GM11168 (cell line): Measurements from ENCODE around the gene TSSC4.

Experiments used
- in situ Hi-C: fragments of 300-500 bp; cut with MboI; formaldehyde crosslinking; loops from one replicate; pipeline ENCODE4 v1.12.0; 2022; ENCODE audit warnings: low sequenced_read_pairs; ENCODE audit not compliant: unreplicated experiment

The TSSC4 gene

GRCh38 chr11:2415601-2416380 lies 15.2 kb downstream of the TSSC4 start:
- in situ Hi-C loops = loop anchor here (5.0 kb wide), 1 partner anchor 213 kb away; no protein-coding TSS in a partner anchor

GRCh38 chr11:2416765-2417164 lies 16.2 kb downstream of the TSSC4 start:
- in situ Hi-C loops = loop anchor here (5.0 kb wide), 1 partner anchor 214 kb away; no protein-coding TSS in a partner anchor

- in situ Hi-C loops = loop anchor here (5.0 kb wide), 1 partner anchor 216 kb away; no protein-coding TSS in a partner anchor
Observed at GRCh38 chr11:2417856-2418692, 17.5 kb downstream of the TSSC4 start.

GRCh38 chr11:2418693-2419360 lies 18.3 kb downstream of the TSSC4 start:
- in situ Hi-C loops = loop anchor here (5.0 kb wide), 1 partner anchor 217 kb away; no protein-coding TSS in a partner anchor

- in situ Hi-C loops = loop anchor here (5.0 to 10.0 kb wide), 3 partner anchors 123 to 475 kb away; no protein-coding TSS in a partner anchor
Observed at GRCh38 chr11:2419638-2420501, 19.3 kb downstream of the TSSC4 start.

- in situ Hi-C loops = loop anchor here (5.0 to 10.0 kb wide), 2 partner anchors 123 to 474 kb away; no protein-coding TSS in a partner anchor
Observed at GRCh38 chr11:2420502-2421225, 20.1 kb downstream of the TSSC4 start.

- in situ Hi-C loops = loop anchor here (5.0 to 10.0 kb wide), 2 partner anchors 124 to 473 kb away; no protein-coding TSS in a partner anchor
Observed at GRCh38 chr11:2421226-2421994, 20.9 kb downstream of the TSSC4 start.

- in situ Hi-C loops = loop anchor here (5.0 to 10.0 kb wide), 2 partner anchors 125 to 473 kb away; no protein-coding TSS in a partner anchor
Observed at GRCh38 chr11:2421996-2422395, 21.4 kb downstream of the TSSC4 start.

- in situ Hi-C loops = loop anchor here (5.0 to 10.0 kb wide), 2 partner anchors 125 to 472 kb away; no protein-coding TSS in a partner anchor
Observed at GRCh38 chr11:2422461-2423156, 22.1 kb downstream of the TSSC4 start.

- in situ Hi-C loops = loop anchor here (5.0 to 10.0 kb wide), 2 partner anchors 126 to 471 kb away; no protein-coding TSS in a partner anchor
Observed at GRCh38 chr11:2423157-2424025, 22.8 kb downstream of the TSSC4 start.

GRCh38 chr11:2424811-2425495 lies 24.4 kb downstream of the TSSC4 start:
- in situ Hi-C loops = loop anchor here (5.0 to 10.0 kb wide), 3 partner anchors 102 to 470 kb away; no protein-coding TSS in a partner anchor

GRCh38 chr11:2425506-2425905 lies 25.0 kb downstream of the TSSC4 start:
- in situ Hi-C loops = loop anchor here (5.0 to 10.0 kb wide), 2 partner anchors 102 to 469 kb away; no protein-coding TSS in a partner anchor

GRCh38 chr11:2426221-2426620 lies 25.7 kb downstream of the TSSC4 start:
- in situ Hi-C loops = loop anchor here (5.0 to 10.0 kb wide), 2 partner anchors 101 to 469 kb away; no protein-coding TSS in a partner anchor

GRCh38 chr11:2426826-2427521 lies 26.4 kb downstream of the TSSC4 start:
- in situ Hi-C loops = loop anchor here (5.0 to 10.0 kb wide), 2 partner anchors 100 to 468 kb away; no protein-coding TSS in a partner anchor
